ENCODE data around the gene SLC4A4. TPM values are rescaled to one million over a fixed set of nuclear protein-coding genes. Genes with fewer than 3 reads are reported as not detected.

SLC4A4 gene
- total and polyA plus RNA-seq, 2 donors (not counting 1 experiment from before 2014, with no cell fraction given), result 12.2 to 33.4 TPM

GRCh38 chr4:71296945-71297344 is 41.9 kb upstream of the SLC4A4 start:
- Histone ChIP-seq H3K4me2 (ENCODE audit: extremely low read depth, insufficient read depth, low read length) (no peak overlapping the region), H3K9ac (ENCODE audit: insufficient read depth, low read length) (no peak overlapping the region), H3K9me3 (ENCODE audit: control insufficient read depth, insufficient read depth, low read depth, low read length) (no peaks in the 10 kb centered on the region), H3K4me3 (replicated peaks in 1 of 4; ENCODE audit: control extremely low read depth in 1 of 4, insufficient read depth in 1 of 4, low read depth in 3 of 4, low read length in 4 of 4) (no peak overlapping the region), H2AFZ (ENCODE audit: low read length) (no peak overlapping the region), H3K27me3 (ENCODE audit: control insufficient read depth, insufficient read depth, low read length) (no peaks in the 10 kb centered on the region), H3K4me1 (ENCODE audit: control insufficient read depth, extremely low read depth, insufficient read depth, low read length) (peaks cover 6% of the 10 kb centered on the region), H4K20me1 (ENCODE audit: control insufficient read depth, extremely low read depth, insufficient read depth, low read length) (no peaks in the 10 kb centered on the region), H3K36me3 (ENCODE audit: control insufficient read depth, insufficient read depth, low read length) (no peaks in the 10 kb centered on the region), H3K27ac (ENCODE audit: insufficient read depth, low read length) (no peak overlapping the region), H3K79me2 (ENCODE audit: control insufficient read depth, insufficient read depth, low read length) (peaks cover 6% of the 10 kb centered on the region)
- TF ChIP-seq CTCF (conservative IDR thresholded peaks at IDR 0.05 in 1 of 2, IDR thresholded peaks at IDR 0.05 in 1 of 2; ENCODE audit: low read depth in 1 of 2, low read length in 2 of 2) (no peak), EZH2 (IDR thresholded peaks at IDR 0.05; ENCODE audit: low read length, missing control alignments) (no peak)
- peak in 1 of 2 donors; percentile 66 for DNase-seq (ENCODE audit: low read depth in 2 of 2)

GRCh38 chr4:71300362-71300761 is 38.5 kb upstream of the SLC4A4 start:
- H3K27me3 ChIP-seq (ENCODE audit: control insufficient read depth, insufficient read depth, low read length), result no peaks in the 10 kb centered on the region
- H2AFZ ChIP-seq (ENCODE audit: low read length), result no peak overlapping the region
- TF ChIP-seq EZH2 (IDR thresholded peaks at IDR 0.05; ENCODE audit: low read length, missing control alignments) (no peak), CTCF (conservative IDR thresholded peaks at IDR 0.05 in 1 of 2, IDR thresholded peaks at IDR 0.05 in 1 of 2; ENCODE audit: low read depth in 1 of 2, low read length in 2 of 2) (no peak)
- H3K4me1 ChIP-seq (ENCODE audit: control insufficient read depth, extremely low read depth, insufficient read depth, low read length), result peaks cover 2% of the 10 kb centered on the region
- no peaks in the 10 kb centered on the region for H3K36me3 ChIP-seq (ENCODE audit: control insufficient read depth, insufficient read depth, low read length)
- H3K4me2 ChIP-seq (ENCODE audit: extremely low read depth, insufficient read depth, low read length), result no peak overlapping the region
- H4K20me1 ChIP-seq (ENCODE audit: control insufficient read depth, extremely low read depth, insufficient read depth, low read length), result no peaks in the 10 kb centered on the region
- H3K9me3 ChIP-seq (ENCODE audit: control insufficient read depth, insufficient read depth, low read depth, low read length), result no peaks in the 10 kb centered on the region
- H3K9ac ChIP-seq (ENCODE audit: insufficient read depth, low read length), result no peak overlapping the region
- peaks cover 6% of the 10 kb centered on the region for H3K79me2 ChIP-seq (ENCODE audit: control insufficient read depth, insufficient read depth, low read length)
- DNase-seq (ENCODE audit: low read depth in 2 of 2), result no peak
- H3K27ac ChIP-seq (ENCODE audit: insufficient read depth, low read length), result no peak overlapping the region
- no peak overlapping the region for H3K4me3 ChIP-seq (replicated peaks in 1 of 4; ENCODE audit: control extremely low read depth in 1 of 4, insufficient read depth in 1 of 4, low read depth in 3 of 4, low read length in 4 of 4)

- H3K79me2 ChIP-seq (ENCODE audit: control insufficient read depth, insufficient read depth, low read length), result peaks cover 8% of the 10 kb centered on the region
- TF ChIP-seq CTCF (conservative IDR thresholded peaks at IDR 0.05 in 1 of 2, IDR thresholded peaks at IDR 0.05 in 1 of 2; ENCODE audit: low read depth in 1 of 2, low read length in 2 of 2), result no peak
- no peak for TF ChIP-seq EZH2 (IDR thresholded peaks at IDR 0.05; ENCODE audit: low read length, missing control alignments)
- H2AFZ ChIP-seq (ENCODE audit: low read length), result no peak overlapping the region
- no peak for DNase-seq (ENCODE audit: low read depth in 2 of 2)
- no peaks in the 10 kb centered on the region for H3K9me3 ChIP-seq (ENCODE audit: control insufficient read depth, insufficient read depth, low read depth, low read length)
- peaks cover 2% of the 10 kb centered on the region for H3K4me1 ChIP-seq (ENCODE audit: control insufficient read depth, extremely low read depth, insufficient read depth, low read length)
- H3K9ac ChIP-seq (ENCODE audit: insufficient read depth, low read length), result no peak overlapping the region
- no peak overlapping the region for H3K4me3 ChIP-seq (replicated peaks in 1 of 4; ENCODE audit: control extremely low read depth in 1 of 4, insufficient read depth in 1 of 4, low read depth in 3 of 4, low read length in 4 of 4)
- H3K27me3 ChIP-seq (ENCODE audit: control insufficient read depth, insufficient read depth, low read length), result no peaks in the 10 kb centered on the region
- H3K27ac ChIP-seq (ENCODE audit: insufficient read depth, low read length), result no peak overlapping the region
- H4K20me1 ChIP-seq (ENCODE audit: control insufficient read depth, extremely low read depth, insufficient read depth, low read length), result no peaks in the 10 kb centered on the region
- no peak overlapping the region for H3K4me2 ChIP-seq (ENCODE audit: extremely low read depth, insufficient read depth, low read length)
- H3K36me3 ChIP-seq (ENCODE audit: control insufficient read depth, insufficient read depth, low read length), result no peaks in the 10 kb centered on the region
These were observed 37.9 kb upstream of the SLC4A4 start for GRCh38 chr4:71300964-71301363.

Measured in fibroblast of lung (primary cell).